Ovary (tissue), 9 donors: Measurements from ENCODE around the gene DNAJB4. TPM values are rescaled to one million over a fixed set of nuclear protein-coding genes. Genes with fewer than 3 reads are reported as not detected.
"Not testable (repeated sequence)": the region's sequence is repeated elsewhere in the genome, so short reads cannot be mapped to it uniquely, and the experiment has no call there.

ENCODE experiments used
- DNase-seq, 5 donors: peaks; one replicate each; pipeline ENCODE4 v3.0.0-alpha.2; 2019 to 2020
- H3K27ac ChIP-seq, 2 donors: fragments of 200-600 bp; one replicate each; pipeline versions ENCODE4 v1.5.1 to v1.8.0; 2019 to 2022
- H3K27me3 ChIP-seq: fragments of 200-600 bp; one replicate; pipeline ENCODE4 v1.8.0; 2022
- H3K36me3 ChIP-seq: fragments of 200-600 bp; sonication (generic); one replicate; pipeline ENCODE4 v1.5.1; 2019
- H3K4me1 ChIP-seq: one replicate; pipeline ENCODE4 v1.8.1; 2013; ENCODE audit warnings: mild to moderate bottlenecking, moderate library complexity; ENCODE audit not compliant: insufficient read depth
- H3K4me3 ChIP-seq: fragments of 200-600 bp; sonication (generic); one replicate; pipeline ENCODE4 v1.5.1; 2017
- H3K9me3 ChIP-seq, 2 donors: fragments of 200-600 bp in 1 of 2; sonication (generic) in 1 of 2; one replicate each; pipeline versions ENCODE4 v1.5.1 to v1.8.1; 2013 to 2019; ENCODE audit warnings: mild to moderate bottlenecking in 1 of 2, moderate library complexity in 1 of 2
- CTCF ChIP-seq, 3 donors: fragments of 450-650 bp in 2 of 3; fragments of 200-600 bp in 1 of 3; IDR thresholded peaks; one replicate each; pipeline versions ENCODE4 v1.5.1 to v1.8.0; 2016 to 2022; ENCODE audit warnings: antibody characterized with exemption in 3 of 3, mild to moderate bottlenecking in 1 of 3
- EP300 ChIP-seq: sonication (generic); formaldehyde crosslinking; IDR thresholded peaks from one replicate; pipeline ENCODE4 v1.6.1; 2017; ENCODE audit warnings: antibody characterized with exemption
- POLR2A ChIP-seq: fragments of 450-650 bp; IDR thresholded peaks from one replicate; pipeline ENCODE4 v1.6.1; 2017; ENCODE audit warnings: antibody characterized with exemption, mild to moderate bottlenecking, moderate library complexity
- WGBS, 3 donors: extraction: QIAGEN DNeasy Blood & Tissue Kit in 1 of 3; methylation state at CpG; one replicate each; pipeline versions ENCODE4 v1.1.5 to v1.1.7; 2013 to 2017; 5-methylcytosine and 5-hydroxymethylcytosine counted together
- intact Hi-C, 4 donors: fragments of 100-400 bp; cut with DNase I; formaldehyde crosslinking; loops; one replicate each; pipeline versions ENCODE4 v1.11.0 to v1.15.1; 2022 to 2023
- polyA plus RNA-seq, 2 donors: library from polyadenylated mRNA; stranded (reverse); fragments of 200-250 nt in 1 of 2; fragments of 350-450 nt in 1 of 2; fragmentation: Illumina TruSeq in 1 of 2; extraction: RNeasy Lipid Tissue Mini Kit (QIAGEN cat#74804) in 1 of 2; gene quantifications; one replicate each; pipeline ENCODE4 v1.2.3, GENCODE V29; 2013 to 2014
- total RNA-seq, 7 donors: library from RNA; depleted of rRNA in 2 of 7; stranded (reverse); fragments of >200 nt in 2 of 7; fragmentation: NEBNext Ultra II Directional in 3 of 7; extraction: Animal tissue kit (Norgen Biotek cat#: 25700) in 3 of 7; gene quantifications; one replicate each; pipeline versions ENCODE4 v1.1.0 to v1.2.4, GENCODE V29; 2016 to 2023
- donor health status: DM: no; HTN: no; CAD: no; lungs with moderate emphysema.
- donor health status: DM: no; HTN: no; CAD: no.
- donor health status: Bipolar disorder and iron deficiency.
- donor health status: DM: yes; HTN: yes; CAD: no.
- donor health status: DM: no; HTN: no; CAD: no.
- donor health status: DM: yes; HTN: yes; CAD: no.

DNAJB4 gene
- total and polyA plus RNA-seq, 9 donors = 18.7 to 48.6 (median 23.8) TPM

GRCh38 chr1:78011050-78011449, 6.3 kb downstream of the DNAJB4 start:
- Histone ChIP-seq H3K27ac (no peak overlapping the region), H3K4me3 (no peak overlapping the region), H3K27me3 (no peaks in the 10 kb centered on the region), H3K4me1 (no peaks in the 10 kb centered on the region), H3K36me3 (no peaks in the 10 kb centered on the region), H3K9me3 (no peaks in the 10 kb centered on the region)
- TF ChIP-seq EP300 (no peak), POLR2A (no peak), CTCF (IDR thresholded peaks at IDR 0.05) (no peak)
- no peak for DNase-seq
- intact Hi-C loops = no loop called here
- 92 to 94% (median 93%) methylated on average over 2 of the region's 2 CpGs for WGBS, 3 donors

GRCh38 chr1:78015148-78015547, 10.4 kb downstream of the DNAJB4 start:
- DNase-seq = no peak
- intact Hi-C loops = no loop called here
- no peak overlapping the region for H3K27ac ChIP-seq

GRCh38 chr1:78019024-78019423, 14.3 kb downstream of the DNAJB4 start:
- no peaks in the 10 kb centered on the region for H3K27me3 ChIP-seq
- intact Hi-C loops = no loop called here
- 90 to 97% (median 94%) methylated on average over 1 of the region's 1 CpG for WGBS, 3 donors

More at GRCh38 chr1:78015148-78015547, 10.4 kb downstream of the DNAJB4 start:
- Histone ChIP-seq H3K4me3 (no peak overlapping the region), H3K36me3 (no peaks in the 10 kb centered on the region), H3K27me3 (no peaks in the 10 kb centered on the region), H3K9me3 (no peaks in the 10 kb centered on the region), H3K4me1 (no peaks in the 10 kb centered on the region)
- TF ChIP-seq EP300 = no peak
- no peak for TF ChIP-seq CTCF (IDR thresholded peaks at IDR 0.05)
- TF ChIP-seq POLR2A = no peak

GRCh38 chr1:78021134-78021533, 16.4 kb downstream of the DNAJB4 start:
- WGBS, 3 donors = 96 to 99% (median 97%) methylated on average over 4 of the region's 4 CpGs
- H3K9me3 ChIP-seq, H3K4me1 ChIP-seq, intact Hi-C loops, H3K36me3 ChIP-seq, H3K27me3 ChIP-seq, H3K4me3 ChIP-seq, H3K27ac ChIP-seq, DNase-seq: not testable (repeated sequence)

More at GRCh38 chr1:78019024-78019423, 14.3 kb downstream of the DNAJB4 start:
- Histone ChIP-seq H3K9me3 (no peaks in the 10 kb centered on the region), H3K27ac (no peak overlapping the region), H3K4me1 (no peaks in the 10 kb centered on the region), H3K4me3 (no peak overlapping the region), H3K36me3 (no peaks in the 10 kb centered on the region)
- TF ChIP-seq POLR2A (no peak), EP300 (no peak), CTCF (IDR thresholded peaks at IDR 0.05) (no peak)
- no peak for DNase-seq

GRCh38 chr1:78029793-78030192, 25.1 kb downstream of the DNAJB4 start:
- 68 to 75% (median 73%) methylated on average over 4 of the region's 4 CpGs for WGBS, 3 donors
- H3K27ac ChIP-seq = no peak overlapping the region
- H3K4me1 ChIP-seq = no peaks in the 10 kb centered on the region
- no peak overlapping the region for H3K4me3 ChIP-seq
- no peaks in the 10 kb centered on the region for H3K9me3 ChIP-seq
- TF ChIP-seq EP300 = no peak
- no peak for TF ChIP-seq CTCF (IDR thresholded peaks at IDR 0.05)
- intact Hi-C loops = no loop called here
- DNase-seq = no peak
- H3K27me3 ChIP-seq = no peaks in the 10 kb centered on the region
- H3K36me3 ChIP-seq = no peaks in the 10 kb centered on the region
